ENCODE measurements around the gene AGBL4.

DNA sequence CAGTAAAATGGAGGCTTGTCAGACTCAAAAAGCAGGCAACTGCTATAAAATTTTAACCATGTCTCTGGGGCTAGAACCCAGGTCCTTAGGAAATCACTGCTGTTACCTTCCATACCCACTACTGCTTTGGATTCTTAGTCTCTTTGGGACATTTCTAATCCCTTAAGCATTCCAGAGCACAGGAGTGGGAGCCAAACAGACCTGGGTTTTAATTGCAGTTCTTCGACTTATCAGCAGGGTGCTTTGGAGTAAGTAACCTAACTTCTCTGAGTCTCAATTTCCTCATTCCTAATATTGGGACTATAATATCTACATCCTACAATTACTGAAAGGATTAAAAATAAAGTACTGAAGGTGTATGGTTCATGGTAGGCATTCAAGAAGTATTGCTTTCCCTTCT is 1086.0 kb downstream of the AGBL4 start:
- TF ChIP-seq EZH2 (IDR thresholded peaks at IDR 0.05) (no peak), POLR2AphosphoS5 (IDR thresholded peaks at IDR 0.05; ENCODE audit: borderline replicate concordance, low read depth, low read length) (no peak), FOXP2 (optimal IDR thresholded peaks at IDR 0.05; ENCODE audit: control extremely low read depth, extremely low read length, insufficient read depth) (no peak)

Data from SK-N-MC (cell line).